Measurements from ENCODE around the gene AUTS2.
"Not testable (repeated sequence)": the region's sequence is repeated elsewhere in the genome, so short reads cannot be mapped to it uniquely, and the experiment has no call there.

GRCh38 chr7:70275570-70275969 lies 677.3 kb downstream of the AUTS2 start:
- TF ChIP-seq CTCF (IDR thresholded peaks at IDR 0.05); POLR2AphosphoS5 (IDR thresholded peaks at IDR 0.05); POLR2A (IDR thresholded peaks at IDR 0.05); EP300 (IDR thresholded peaks at IDR 0.05; ENCODE audit: low read depth): not testable (repeated sequence)
